IPS DF 19.7 (cell line): ENCODE data around the gene IL5.
"Not testable (repeated sequence)": the region's sequence is repeated elsewhere in the genome, so short reads cannot be mapped to it uniquely, and the experiment has no call there.

Experiments used
- DNase-seq: peaks from one replicate; pipeline ENCODE4 v3.0.0-alpha.2; 2013; ENCODE audit warnings: low read depth, low spot score

IL5 gene

DNA sequence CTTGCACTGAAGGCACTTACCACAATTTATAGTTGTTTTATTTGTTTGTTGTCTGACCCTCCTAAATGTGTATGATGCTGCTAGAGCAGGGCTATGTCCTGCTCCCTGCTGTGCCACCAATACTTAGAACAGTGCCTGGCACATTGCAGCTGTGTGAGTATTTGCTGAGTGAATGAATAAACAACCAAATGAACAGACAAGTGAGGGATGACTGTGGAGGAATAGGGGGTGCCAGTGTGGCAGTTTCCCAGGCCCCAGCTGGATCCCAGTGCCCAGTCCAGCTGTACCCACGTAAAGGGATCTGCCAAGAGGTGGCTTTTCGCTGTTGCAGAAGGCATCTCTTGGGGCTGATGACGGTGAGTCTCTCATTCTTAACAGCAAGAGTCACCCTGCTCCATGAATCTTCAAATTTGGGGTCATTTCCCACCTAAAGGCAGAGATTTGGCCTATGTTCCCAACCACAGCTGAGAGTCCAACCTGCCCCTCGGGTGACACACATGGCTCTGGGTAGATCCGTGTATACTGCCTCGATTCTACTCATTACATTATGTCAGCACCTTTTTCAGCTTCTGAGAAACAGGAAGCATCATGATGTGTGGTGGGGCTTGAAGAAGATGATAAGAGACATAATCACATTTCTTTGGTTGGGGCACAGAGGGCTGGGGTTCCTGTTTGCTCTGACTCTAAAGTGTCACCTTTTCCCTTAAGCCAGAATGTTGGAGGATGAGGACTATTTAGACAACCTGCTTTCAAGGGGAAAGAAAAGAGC is 14.3 kb downstream of the IL5 start:
- no peak for DNase-seq

- no peak for DNase-seq
Observed at GRCh38 chr5:132528021-132528420, 15.3 kb downstream of the IL5 start.

DNA sequence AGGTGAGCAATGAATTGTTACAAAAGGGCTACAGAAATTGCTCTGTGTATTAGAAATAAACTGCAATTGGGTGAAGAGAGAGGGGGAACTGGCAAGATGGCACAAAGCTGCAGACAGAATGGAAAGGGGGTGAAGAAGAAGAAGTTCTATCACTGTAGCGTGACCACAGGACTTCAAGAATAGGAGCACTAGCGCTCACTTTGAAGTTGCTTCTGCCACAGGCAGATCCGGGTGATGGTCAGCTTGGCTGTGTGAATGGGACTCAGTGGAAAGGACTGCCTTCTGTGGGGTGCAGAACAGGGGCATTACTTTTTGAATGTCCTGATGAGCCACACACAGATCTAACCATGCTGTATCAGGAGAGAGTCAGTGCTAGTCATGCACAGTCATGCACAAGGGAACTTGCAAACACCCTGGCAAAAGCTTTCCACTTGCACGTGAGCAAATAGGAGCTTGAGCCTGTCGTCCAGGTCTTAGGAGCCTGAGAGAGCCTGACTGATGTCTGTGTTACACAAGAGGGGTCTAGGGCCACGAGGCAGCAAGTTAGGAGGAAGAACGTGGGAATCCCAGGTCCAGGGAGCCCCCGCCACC is 16.3 kb downstream of the IL5 start:
- DNase-seq = no peak

DNA sequence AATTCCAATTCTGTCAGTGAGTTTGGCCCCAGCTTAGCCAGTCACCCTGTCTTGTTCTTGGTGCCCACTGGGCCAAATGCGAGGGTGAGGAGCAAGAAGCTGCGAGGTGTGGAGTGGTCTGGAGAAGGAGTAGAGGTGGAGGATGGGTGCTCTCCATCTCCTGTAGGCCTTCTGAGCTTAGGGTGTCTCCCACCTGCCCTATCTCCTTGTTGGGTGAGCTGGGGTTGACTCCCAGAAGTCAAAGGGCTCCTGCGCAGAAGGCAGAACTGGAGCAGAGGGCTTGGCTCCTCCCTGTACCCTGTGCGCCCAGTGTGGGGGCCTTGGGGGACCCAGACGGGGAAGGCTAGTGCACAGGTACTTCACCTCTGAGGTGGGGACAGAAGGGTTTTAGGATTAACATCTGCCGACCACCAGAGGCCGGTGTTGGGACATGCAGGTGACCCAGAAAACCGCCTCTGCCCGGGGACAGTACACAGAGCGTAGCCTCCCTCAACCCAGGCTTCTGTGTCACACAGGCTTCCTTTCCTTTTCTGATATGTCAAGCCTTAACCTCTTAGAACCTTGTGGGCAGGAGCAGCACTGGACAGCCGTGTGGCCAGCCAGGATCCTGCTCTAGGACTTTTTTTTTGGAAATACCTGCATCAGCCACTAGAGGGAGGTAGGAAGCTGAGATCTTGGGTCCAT is 16.9 kb downstream of the IL5 start:
- DNase-seq = peak; percentile 33

- no peak for DNase-seq
Observed at GRCh38 chr5:132525299-132525724, 18.0 kb downstream of the IL5 start.

DNA sequence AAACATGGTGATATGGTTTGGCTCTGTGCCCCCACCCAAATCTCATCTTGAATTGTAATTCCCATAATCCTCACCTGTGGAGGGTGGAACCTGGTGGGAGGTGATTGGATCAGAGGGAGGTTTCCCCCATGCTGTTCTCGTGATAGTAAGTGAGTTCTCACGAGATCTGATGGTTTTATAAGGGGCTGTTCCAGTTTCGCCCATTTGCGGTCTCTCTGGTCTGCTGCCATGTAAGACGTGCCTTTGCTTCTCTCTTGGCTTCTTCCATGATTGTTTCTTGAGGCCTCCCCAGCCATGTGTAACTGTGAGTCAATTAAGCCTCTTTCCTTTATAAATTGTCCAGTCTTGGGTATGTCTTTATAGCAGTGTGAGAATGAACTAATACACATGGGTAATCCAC is 18.4 kb downstream of the IL5 start:
- DNase-seq = not testable (repeated sequence)

- DNase-seq = not testable (repeated sequence)
Observed at GRCh38 chr5:132522067-132522466, 21.3 kb downstream of the IL5 start.

DNA sequence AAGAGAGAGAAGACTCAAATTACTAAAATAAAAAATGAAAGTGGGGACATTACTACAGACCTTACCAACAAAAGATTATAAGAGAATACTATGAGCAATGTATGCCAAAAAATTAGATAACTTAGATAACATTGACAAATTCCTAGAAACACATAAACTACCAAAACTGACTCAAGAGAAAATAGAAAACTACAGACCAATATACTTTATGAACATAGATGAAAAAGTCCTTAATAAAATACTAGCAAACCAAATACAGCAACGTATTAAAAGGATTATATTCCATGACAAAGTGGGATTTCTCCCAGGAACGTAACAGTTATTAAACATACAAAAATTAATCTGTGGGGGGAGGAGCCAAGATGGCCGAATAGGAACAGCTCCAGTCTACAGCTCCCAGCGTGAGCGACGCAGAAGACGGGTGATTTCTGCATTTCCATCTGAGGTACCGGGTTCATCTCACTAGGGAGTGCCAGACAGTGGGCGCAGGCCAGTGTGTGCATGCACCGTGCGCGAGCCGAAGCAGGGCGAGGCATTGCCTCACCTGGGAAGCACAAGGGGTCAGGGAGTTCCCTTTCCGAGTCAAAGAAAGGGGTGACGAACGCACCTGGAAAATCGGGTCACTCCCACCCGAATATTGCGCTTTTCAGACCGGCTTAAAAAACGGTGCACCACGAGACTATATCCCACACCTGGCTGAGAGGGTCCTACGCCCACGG is 29.5 kb downstream of the IL5 start:
- not testable (repeated sequence) for DNase-seq

- DNase-seq = no peak
Observed at GRCh38 chr5:132510076-132510475, 33.2 kb downstream of the IL5 start.

DNA sequence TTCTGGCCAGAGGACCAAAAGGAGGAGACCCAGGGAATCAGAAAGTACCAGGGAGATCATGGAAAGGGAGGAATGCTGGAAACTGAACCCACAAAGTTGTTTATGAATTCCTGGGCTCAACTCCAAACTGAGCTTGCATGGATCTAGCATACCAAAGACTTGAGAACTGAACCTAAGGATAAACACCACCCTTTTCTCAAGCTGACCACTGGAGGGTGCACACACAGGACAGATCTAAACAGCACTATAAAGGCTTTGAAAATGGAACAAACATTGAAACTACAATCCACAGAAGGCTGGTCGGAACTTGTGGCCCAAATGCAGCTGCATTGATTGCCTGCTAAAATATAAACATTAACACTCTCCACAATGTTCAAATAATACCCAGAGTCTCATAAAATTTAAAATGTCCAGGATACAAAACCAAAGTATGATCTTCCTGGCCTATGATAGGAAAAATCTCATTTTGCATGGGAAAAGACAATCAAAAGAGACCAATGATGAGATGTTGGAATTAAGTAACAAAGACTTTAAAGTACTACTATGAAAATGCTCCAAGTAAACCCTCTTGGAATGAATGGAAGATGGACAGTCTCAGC is 37.1 kb downstream of the IL5 start:
- no peak for DNase-seq

DNA sequence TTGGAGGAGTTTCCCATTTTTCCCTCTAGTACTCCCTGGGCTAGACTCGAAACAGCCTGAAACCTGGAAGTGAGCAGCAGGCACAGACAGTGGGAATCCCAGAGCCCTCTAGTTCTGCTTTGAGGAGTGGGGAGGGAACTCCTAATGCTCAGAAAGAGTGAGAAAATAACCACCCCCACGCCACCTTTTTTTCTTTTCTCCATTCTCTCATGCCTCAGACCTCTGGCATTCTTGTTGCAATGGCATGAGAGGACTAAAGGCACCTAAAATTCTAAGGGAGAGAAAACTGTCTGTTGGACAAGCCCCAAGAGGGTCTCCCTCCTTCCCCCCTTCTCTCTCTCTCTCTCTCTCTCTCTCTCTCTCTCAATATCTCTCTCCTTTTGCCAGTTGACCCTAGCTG is 37.7 kb downstream of the IL5 start:
- DNase-seq = no peak

DNA sequence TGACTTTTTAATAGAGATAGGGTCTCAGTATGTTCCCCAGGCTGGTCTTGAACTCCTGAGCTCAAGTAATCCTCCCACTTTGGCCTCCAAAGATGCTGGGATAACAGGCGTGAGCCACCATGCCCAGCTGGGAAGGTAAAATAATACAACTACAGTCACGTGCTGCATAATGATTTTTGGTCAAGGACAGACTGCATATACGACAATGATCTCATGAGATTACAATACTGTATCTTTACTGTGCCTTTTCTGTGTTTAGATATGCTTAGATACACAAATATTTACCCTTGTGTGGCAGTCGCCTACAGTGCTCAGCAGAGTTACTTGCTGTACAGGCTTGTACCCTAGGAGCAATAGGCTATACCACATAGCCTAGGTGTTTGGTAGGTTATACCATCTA is 38.6 kb downstream of the IL5 start:
- DNase-seq = no peak

DNA sequence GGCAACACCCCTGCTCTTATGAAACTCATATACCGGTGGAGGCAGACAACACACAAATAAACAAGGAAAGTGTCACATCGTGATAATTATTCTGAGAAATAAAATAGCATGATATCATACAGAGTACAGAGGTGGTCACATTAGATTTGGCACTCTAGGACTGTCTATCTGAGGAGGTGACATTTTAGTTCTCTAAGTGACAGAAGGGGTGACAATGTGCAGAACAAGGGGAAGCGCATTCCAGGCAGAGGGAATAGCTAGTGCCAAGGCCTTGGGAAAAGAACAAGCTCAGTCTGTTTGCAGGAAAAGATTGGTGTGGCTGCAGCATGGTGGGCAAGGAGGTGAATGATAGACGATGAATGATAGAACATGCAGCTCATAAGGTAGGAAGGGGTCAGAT is 40.1 kb downstream of the IL5 start:
- no peak for DNase-seq

DNA sequence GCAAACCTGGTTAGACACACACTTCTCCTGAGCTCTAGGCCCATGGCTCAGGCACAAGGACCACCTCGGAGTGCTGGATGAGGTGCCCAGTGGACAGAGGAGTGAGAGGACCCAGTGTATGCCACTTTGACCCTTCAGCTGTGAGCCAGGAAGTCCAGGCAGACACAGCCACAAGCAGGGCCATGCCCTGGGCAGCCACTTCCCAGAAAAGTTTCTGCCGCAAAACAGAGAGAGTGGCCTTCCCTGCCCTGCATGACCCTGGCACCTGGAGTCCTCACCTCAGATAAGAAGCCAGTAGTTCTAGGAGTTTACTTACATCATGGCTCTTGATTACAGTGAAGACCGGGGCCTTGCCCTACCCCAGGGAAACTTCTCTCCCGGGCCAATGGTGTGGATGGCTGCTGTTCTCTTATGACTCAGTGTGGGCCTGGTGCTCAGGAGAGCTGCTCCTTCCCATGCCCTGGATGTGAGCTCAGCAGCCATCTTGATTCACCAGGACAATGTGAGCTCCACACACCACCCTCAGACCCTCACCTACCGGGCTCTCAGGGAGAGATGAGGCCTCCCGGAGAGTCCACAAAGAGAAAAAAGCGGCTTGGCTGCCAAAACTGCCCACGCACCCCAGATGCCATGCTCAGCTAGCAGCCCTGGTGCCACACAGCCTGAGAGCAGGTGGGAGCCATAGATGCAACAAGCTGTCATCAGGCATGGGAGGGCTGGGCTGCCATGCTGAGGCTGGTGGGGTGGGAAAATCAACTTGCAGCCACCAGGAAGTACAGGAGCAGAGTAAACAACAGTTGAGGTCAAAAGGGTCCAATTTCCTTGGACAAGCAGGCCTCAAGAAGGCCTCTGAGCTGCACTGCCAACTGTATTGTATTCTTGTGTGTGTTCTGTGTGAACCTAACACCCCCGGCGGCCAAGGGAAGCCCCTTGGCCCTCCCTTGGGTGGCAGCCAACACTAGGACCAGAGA is 41.1 kb downstream of the IL5 start:
- no peak for DNase-seq

- DNase-seq = no peak
Observed at GRCh38 chr5:132501629-132501956, 41.7 kb downstream of the IL5 start.

GRCh38 chr5:132500931-132501628 is 42.2 kb downstream of the IL5 start:
- no peak for DNase-seq

DNA sequence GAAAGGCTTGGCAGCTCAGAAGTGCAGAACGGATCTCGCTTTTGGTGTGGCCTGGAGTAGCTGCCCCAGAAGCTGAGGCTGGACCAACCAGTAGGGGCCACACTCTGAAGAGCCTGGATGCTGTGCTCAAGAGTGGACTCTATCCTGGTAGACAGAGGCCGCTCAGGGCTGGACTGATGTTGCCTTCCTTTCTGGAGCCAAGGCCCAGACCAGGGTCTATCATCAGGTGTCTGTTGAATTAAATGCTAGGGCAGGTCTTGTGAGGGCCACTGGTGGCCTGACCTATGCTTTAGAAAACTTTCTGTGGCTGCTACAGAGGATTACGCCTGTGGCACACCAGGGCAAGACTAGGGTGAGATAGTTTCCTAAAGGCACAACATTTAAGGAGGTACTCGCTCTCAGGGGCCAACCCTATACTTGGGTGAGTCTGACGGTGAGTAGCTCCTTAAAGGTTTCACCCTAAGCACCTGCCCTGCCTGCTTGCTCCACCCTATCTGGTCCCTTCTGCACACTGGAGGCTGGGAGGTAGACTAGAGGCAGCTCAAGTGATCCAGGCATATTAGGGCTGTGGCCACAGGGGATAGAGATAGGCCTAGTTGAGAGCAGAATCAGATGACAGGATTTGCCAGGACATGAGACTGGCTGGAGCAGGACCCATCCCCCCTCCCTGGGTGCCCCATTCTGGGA is 42.9 kb downstream of the IL5 start:
- DNase-seq = no peak

DNA sequence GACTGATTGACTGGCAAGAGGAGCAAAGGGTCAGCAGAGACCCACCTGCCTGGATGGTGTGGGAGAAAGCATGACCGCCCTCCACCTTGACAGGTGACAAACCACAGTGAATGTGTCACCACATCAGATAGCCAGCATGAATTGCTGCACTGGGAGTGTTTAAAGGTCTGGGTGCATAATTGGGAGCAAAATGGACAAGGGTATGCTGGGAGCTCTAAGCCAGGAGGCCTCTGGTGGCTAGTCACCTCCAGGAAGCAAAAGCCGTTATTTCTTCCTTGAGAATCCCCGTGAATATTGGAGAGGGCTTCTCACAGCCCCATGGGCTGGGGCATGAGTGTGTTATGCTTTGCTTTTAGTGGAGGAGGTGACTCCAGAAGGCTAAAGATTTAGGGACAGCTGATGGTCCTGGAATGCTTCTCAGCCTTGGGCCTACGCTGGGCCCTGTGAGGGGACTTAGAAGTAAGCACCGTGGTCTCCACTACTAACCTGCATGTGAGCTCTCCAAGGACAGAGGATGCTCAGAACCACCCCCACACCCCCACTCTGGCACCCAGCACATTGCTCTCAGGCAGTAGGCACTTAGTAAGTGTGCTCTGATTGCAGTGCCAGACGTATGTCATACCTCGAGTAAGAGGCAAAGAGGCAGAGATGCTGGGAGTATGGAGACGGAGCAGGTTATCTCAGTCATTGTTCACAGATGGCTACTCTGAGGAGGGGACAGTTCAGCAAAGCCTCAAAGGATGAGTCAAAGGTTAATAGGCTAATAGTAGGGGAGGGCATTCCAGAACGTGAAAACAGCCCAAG is 43.7 kb downstream of the IL5 start:
- DNase-seq = no peak
